ENCODE results near the gene SLC25A22.
A peak's percentile ranks its signal among the peaks of the same experiment; 100 is the strongest.

SLC25A22 gene

GRCh38 chr11:824292-824880 is 26.3 kb upstream of the SLC25A22 start:
- no peak for FAIRE-seq
- no peak for DNase-seq (ENCODE audit: insufficient read length, low spot score)

DNA sequence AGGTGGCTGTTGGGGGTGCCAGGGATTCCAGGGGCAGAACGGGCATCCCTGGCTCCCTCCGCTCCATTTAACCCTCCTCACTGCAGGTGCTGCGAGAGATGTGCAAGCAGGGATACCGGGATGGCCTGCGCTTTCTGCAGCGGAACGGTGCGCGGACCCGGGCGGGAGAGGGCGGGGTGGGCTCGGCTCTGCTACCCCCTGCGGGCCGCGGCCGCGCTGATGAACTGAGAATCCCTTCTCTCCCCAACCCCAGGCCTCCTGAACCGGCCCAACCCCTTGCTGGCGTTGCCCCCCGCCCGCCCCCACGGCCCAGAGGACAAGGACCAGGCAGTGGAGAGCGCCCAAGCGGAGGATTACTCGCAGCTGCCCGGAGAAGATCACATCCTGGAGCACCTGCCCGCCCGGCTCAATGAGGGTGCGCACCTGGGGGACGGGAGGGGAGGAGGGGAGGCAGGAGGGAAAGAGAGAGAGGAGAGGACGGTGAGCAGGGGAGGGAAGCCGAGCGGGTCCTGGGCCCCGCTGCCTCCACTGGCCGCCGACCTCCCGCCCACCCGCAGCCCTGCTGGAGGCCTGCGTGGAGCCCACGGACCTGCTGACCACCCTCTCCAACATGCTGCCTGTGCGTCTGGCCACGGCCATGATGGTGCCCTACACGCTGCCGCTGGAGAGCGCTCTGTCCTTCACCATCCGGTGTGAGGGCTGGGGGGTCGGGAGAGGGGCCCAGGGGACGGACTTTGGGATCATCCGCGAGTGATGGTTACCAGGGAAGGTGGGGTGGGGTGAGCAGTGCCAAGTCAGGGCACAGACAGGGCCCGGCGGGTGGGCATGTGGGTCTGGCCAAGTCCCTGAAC is 25.6 kb upstream of the SLC25A22 start:
- DNase-seq (ENCODE audit: insufficient read length, low spot score) (no peak), FAIRE-seq (no peak)

DNA sequence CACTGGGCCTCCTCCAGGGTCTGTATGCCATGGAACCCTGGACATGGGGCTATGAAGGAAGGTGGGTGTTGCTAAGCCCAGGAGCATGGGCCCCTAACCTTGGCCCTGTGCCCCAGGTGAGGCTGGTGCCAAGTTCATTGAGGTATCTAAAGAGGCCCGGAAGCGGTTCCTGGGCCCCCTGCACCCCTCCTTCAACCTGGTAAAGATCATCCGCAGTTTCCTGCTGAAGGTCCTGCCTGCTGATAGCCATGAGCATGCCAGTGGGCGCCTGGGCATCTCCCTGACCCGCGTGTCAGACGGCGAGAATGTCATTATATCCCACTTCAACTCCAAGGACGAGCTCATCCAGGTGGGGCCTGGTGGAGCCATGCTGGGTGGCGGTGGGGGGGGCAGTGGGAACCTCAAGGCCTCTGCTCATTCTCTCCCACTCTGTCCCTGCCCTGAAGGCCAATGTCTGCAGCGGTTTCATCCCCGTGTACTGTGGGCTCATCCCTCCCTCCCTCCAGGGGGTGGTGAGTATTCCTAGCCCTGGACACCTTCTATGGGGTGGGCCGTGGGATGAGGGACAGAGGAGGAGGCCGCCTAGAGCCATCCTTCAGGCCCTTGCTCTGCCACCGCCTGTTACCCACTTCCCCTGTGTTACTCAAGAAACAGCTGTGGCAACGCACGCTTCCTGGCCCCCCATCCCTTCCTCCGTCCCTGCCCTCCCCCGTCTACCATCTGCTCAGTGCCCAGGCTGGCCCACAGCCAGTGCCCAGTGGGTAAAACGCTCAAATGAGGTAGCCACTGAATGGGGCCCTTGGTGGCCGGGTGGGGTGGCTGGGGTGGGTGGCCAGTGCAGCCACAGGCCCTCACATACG is 23.7 kb upstream of the SLC25A22 start:
- no peak for DNase-seq (ENCODE audit: insufficient read length, low spot score)
- FAIRE-seq: no peak

- no peak for FAIRE-seq
Observed at GRCh38 chr11:820655-821511, 22.8 kb upstream of the SLC25A22 start.

GRCh38 chr11:819943-820649 is 22.0 kb upstream of the SLC25A22 start:
- peak; percentile 98 for FAIRE-seq
- peak; percentile 98 for DNase-seq (ENCODE audit: insufficient read length, low spot score)

More at GRCh38 chr11:820655-821511, 22.8 kb upstream of the SLC25A22 start:
- DNase-seq (ENCODE audit: insufficient read length, low spot score): no peak

DNA sequence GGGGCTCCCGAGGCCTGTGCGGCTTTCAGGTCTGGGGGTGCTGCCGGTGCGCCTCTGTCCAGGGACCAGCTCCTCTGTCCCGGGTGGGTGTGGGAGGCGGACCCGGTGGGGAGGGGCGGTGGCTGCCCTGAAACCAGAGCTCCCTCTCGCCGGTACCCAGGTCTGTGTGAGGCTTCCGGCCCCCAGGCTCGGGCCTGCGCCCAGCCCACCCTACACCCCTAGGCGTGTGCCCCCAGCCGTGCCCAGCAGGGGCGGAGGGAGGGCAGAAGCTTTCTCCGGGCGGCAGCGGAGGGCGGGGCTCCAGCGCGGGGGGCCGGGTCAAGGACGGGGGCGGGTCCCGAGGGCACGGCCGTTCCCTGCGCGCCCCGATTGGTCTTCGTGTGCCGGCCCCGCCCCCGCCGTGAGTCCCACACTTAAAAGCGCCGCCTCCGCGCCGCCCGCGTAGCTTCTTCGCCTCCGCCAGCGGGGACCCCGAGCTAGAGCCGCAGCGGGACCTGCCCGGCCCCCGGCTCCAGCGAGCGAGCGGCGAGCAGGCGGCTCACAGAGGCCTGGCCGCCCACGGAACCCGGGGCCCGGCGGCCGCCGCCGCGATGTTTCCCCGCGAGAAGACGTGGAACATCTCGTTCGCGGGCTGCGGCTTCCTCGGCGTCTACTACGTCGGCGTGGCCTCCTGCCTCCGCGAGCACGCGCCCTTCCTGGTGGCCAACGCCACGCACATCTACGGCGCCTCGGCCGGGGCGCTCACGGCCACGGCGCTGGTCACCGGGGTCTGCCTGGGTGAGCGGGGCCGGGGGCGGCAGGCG is 21.2 kb upstream of the SLC25A22 start:
- FAIRE-seq (peak; percentile 80), DNase-seq (ENCODE audit: insufficient read length, low spot score) (peak; percentile 88)

- FAIRE-seq: no peak
Observed at GRCh38 chr11:818396-819128, 20.5 kb upstream of the SLC25A22 start, which contains the start of gene PNPLA2. TSS of gene PNPLA2 (plus strand) at chr11:818914. CDS start at chr11:819719, 805 bp downstream.

DNA sequence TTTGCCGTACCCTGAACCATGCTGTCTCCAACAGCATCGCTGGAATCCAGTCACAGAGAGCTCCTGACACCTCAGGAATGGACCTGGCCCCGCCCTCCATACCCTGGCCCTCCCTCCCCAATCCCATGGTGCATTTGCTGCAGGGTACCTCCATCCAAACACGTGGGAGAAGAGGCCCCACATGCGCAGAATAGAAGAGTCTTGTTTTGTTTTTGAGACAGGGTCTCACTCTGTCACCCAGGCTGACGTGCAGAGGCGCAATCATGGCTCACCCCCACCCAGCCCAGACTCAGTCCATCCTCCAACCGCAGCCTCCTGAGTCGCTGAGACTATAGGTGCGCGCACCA is 18.3 kb upstream of the SLC25A22 start:
- DNase-seq (ENCODE audit: insufficient read length, low spot score) (no peak), FAIRE-seq (no peak)

More at GRCh38 chr11:818396-819128, 20.5 kb upstream of the SLC25A22 start, which contains the start of gene PNPLA2:
- DNase-seq (ENCODE audit: insufficient read length, low spot score): no peak

- DNase-seq (ENCODE audit: insufficient read length, low spot score) (no peak), FAIRE-seq (no peak)
Observed at GRCh38 chr11:815675-816432, 17.8 kb upstream of the SLC25A22 start.

GRCh38 chr11:813456-814096 is 15.5 kb upstream of the SLC25A22 start:
- no peak for FAIRE-seq
- DNase-seq (ENCODE audit: insufficient read length, low spot score): no peak

DNA sequence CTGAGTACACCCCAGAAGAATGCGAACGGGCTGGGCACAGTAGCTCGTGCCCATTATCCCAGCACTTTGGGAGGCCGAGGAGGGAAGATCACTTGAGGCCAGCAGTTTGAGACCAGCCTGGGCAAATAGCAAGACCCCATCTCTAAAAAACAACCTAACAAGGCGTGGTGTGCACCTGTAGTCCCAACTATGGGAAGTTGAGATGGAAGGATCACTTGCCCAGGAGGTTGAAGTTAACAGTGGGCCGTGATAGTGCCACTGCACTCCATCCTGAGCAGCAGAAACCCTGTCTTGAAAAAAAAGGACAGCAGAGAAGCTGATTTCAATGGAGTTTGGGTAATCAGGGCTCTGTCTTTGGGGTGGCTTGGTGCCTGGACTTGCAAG is 15.0 kb upstream of the SLC25A22 start:
- FAIRE-seq (no peak), DNase-seq (ENCODE audit: insufficient read length, low spot score) (no peak)

- FAIRE-seq: no peak
- no peak for DNase-seq (ENCODE audit: insufficient read length, low spot score)
Observed at GRCh38 chr11:812390-812789, 14.3 kb upstream of the SLC25A22 start.

DNA sequence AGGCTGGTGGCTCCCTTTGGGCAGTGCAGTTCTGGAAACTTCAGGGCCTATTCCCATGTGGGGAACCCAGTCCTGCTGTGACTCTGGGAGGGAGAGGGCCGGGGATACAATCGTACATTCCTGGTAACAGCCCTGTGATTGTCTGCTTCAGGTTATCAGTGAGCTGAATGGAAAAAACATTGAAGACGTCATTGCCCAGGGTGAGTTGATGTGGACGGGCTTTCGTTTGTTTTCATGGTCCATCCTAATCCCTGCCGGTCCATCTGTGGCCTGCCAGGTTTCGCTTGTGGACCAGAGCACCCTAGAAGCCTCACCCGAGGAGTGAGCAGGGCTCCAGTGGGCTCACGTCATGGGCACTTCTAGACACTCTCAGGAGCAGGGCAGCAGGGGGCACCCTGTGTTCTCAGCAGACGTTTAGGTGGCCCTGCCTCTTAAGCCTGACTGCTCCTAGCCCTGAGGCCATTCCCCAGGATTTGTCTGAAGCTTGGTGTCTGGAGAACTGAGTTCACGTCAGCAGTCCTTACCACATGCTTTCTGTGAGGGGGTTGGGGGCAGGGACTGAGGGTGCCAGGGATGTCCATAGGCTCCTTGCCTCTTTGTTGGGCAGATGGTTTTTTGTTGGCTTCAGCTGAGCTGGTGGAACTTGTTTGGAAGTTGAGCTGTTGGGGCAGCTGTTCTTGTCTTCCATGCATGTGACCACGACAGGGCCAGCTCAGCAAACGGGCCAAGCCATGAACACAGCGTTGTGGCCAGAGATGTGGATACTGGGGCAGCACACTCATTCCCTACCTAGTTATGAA is 13.6 kb upstream of the SLC25A22 start:
- FAIRE-seq: no peak

DNA sequence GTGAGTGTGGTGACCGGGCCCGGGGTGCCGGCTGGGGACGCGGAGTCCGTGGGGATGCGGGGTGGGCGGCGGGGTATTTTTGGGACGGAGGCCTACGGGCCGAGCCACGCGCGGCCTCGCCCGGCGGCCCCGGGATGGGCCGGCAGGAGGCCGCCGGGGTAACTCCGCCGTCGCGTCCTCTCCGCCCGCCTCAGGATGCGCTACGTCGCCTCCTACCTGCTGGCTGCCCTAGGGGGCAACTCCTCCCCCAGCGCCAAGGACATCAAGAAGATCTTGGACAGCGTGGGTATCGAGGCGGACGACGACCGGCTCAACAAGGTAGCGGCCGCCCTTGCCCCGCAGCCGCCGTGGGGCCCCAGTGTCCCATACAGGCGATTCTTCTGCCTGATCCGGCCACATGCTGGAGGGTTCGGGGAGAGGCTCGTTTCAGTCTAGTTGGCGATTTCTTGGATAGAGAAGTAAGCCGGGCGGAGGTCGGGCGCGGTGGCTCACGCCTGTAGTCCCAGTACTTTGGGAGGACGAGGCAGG is 12.0 kb upstream of the SLC25A22 start:
- no peak for FAIRE-seq

More for the DNA sequence above, 13.6 kb upstream of the SLC25A22 start:
- no peak for DNase-seq (ENCODE audit: insufficient read length, low spot score)

DNA sequence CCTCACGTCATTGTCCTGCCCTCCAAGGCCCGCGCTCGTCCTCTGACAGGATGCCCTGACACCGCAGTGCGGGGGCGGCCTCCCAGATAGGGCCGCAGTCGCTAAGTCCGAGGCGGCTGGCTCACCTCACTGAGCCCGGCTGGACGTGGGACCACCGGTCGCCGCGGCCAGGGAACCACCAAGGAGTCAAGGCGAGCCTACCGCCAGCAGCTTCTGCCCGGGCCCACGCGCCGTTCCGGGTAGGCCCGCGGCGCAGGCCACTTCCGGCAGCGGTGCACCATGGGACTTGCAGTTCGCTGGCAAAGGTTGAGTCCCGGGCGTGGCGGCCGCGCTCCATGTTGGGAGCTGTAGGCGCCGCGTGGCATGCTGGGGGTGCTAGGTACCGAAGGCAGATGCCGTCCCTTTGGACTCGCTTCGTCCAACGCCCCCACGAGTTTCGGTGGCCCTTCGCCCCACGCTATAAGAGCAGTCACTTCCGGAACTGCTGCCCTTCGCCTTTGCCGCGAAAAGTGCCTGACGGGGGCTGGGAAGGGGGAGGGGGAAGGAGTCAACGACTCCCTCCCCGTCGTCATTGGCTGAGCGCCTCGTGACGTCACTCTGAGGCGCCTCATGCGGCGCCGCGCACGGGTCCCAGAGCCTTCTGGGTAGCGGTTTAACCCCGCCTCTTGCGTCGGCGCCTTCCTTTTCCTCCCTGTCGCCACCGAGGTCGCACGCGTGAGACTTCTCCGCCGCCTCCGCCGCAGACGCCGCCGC is 11.4 kb upstream of the SLC25A22 start, which contains the start of gene RPLP2:
Gene RPLP2, plus strand, starts transcription at position 681 of the 753 bp plus-strand sequence. CDS start 268 bp downstream, outside the sequence.
- FAIRE-seq (peak; percentile 96), DNase-seq (ENCODE audit: insufficient read length, low spot score) (peak; percentile 94)

More for the DNA sequence above, 12.0 kb upstream of the SLC25A22 start:
- no peak for DNase-seq (ENCODE audit: insufficient read length, low spot score)
